Measurements from ENCODE around the gene PGPEP1.

- TF ChIP-seq, protein P1, sequence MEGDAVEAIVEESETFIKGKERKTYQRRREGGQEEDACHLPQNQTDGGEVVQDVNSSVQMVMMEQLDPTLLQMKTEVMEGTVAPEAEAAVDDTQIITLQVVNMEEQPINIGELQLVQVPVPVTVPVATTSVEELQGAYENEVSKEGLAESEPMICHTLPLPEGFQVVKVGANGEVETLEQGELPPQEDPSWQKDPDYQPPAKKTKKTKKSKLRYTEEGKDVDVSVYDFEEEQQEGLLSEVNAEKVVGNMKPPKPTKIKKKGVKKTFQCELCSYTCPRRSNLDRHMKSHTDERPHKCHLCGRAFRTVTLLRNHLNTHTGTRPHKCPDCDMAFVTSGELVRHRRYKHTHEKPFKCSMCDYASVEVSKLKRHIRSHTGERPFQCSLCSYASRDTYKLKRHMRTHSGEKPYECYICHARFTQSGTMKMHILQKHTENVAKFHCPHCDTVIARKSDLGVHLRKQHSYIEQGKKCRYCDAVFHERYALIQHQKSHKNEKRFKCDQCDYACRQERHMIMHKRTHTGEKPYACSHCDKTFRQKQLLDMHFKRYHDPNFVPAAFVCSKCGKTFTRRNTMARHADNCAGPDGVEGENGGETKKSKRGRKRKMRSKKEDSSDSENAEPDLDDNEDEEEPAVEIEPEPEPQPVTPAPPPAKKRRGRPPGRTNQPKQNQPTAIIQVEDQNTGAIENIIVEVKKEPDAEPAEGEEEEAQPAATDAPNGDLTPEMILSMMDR (IDR thresholded peaks at IDR 0.05; ENCODE audit: insufficient read depth, low read length), result no peak
- no peak for TF ChIP-seq REST (IDR thresholded peaks at IDR 0.05; ENCODE audit: insufficient replicate concordance, low read depth)
- 0 out of 2 replicates have a peak, but pooled peaks have one; percentile 16 for TF ChIP-seq POLR2AphosphoS5 (IDR thresholded peaks at IDR 0.05; ENCODE audit: low read depth)
- TF ChIP-seq GABPA (IDR thresholded peaks at IDR 0.05; ENCODE audit: low read depth), result no peak
These were observed 19.3 kb upstream of the PGPEP1 start for GRCh38 chr19:18320865-18321733.
